Erythroblast (primary cell): ENCODE measurements around the gene NPRL2.

Experiments
- GATA1 ChIP-seq: IDR thresholded peaks from 2 replicates; pipeline ENCODE4 v1.6.1; 2011; ENCODE audit warnings: low read depth, mild to moderate bottlenecking, control low read depth, low read length, moderate library complexity
- POLR2A ChIP-seq: IDR thresholded peaks from 2 replicates; pipeline ENCODE4 v1.6.1; 2011; ENCODE audit warnings: mild to moderate bottlenecking, low read length

DNA sequence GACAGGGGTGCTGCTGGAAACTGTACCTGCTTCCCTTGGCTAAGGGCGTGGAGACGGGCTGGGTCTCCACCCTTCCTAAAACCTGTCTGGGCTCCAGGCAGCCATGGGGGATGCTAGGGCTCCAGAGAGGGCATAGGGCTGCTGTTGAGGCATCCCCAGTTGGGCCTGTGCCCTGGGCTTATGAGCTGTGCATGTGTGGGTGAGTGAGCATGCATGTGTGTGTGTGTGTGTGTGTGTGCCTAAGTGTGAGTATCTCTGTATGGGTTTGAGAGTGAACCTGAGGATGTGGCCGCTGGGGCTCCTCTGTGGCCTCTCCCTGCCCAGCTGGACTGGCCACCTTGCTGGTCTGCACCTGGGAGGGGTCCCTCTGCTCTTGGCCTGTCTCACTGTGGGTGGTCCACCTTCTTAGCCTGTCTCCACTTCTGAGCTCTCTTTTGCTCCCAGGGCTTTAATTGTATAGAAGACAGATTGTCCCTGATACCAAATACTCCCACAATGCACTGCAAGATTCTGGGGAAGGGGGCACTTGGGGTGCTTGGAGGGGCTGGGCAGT is 20.6 kb upstream of the NPRL2 start:
- TF ChIP-seq POLR2A (no peak), GATA1 (no peak)
